Measurements from ENCODE around the gene EFNA1. TPM values are rescaled to one million over a fixed set of nuclear protein-coding genes. Genes with fewer than 3 reads are reported as not detected.

Gene EFNA1
- polyA plus RNA-seq, 1 of the 3 experiments (the other 2 are of a cell fraction), result 14.4 TPM

DNA sequence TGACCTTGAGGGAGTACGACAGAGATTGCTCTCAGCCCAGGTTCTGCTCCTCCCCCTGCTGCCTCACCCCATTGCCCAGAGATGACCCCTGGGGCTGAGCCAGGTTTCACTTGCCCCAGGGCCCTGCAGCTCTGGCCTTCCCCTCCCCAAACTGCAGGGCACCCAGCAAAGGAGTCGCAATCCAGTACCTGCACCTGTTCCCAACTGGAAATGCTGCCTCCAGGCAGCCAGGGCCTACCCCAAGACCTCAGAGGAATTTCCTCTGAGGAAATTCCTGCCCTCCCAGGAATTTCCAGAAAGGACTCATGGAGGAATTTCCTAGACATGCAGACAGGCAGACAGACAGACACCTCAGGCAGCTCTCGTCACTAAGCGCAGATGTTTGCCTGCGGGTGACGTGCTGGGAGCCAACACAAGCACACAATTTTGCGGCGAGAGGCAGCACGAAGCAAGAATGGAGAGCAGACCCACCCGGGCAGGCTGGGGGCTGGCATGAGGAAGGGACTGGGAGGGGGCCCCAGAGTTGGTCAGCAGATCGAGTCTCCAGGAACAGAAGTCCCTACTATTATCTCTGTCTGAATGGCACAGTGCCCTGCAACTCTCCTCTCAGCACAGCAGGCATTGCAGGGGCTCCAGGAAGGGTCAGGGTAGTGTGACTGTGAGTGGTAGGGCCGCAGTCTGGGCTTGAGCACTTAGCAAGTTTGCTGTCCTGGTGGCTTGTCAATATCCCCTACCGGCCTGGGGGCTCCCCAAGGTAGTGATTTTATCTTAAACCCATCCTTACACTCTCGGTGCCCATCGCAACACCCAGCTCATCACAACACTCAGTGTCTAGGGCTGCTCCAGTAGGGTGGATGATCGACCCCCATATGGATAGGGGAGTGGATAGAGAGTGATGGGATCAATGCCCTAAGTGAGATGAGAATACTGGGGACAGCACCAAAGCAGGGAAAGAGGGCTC is 2.9 kb upstream of the EFNA1 start:
- Histone ChIP-seq H3K36me3 (replicated peaks in 1 of 2; ENCODE audit: control insufficient read depth in 1 of 2, insufficient read depth in 2 of 2, low read length in 1 of 2) (no peaks in the 10 kb centered on the region), H3K9me2 (no peaks in the 10 kb centered on the region), H3K4me3 (ENCODE audit: low read depth in 2 of 2, low read length in 1 of 2) (no peak overlapping the region), H3K79me2 (ENCODE audit: insufficient read depth) (no peaks in the 10 kb centered on the region), H3K27me3 (ENCODE audit: insufficient read depth) (no peaks in the 10 kb centered on the region; the same call in 1 of the 2 replicates), H3F3A (replicated peaks; ENCODE audit: insufficient read depth) (no peaks in the 10 kb centered on the region), H3K9me3 (no peaks in the 10 kb centered on the region), H4K20me1 (ENCODE audit: insufficient read depth) (no peaks in the 10 kb centered on the region), H3K4me2 (no peak overlapping the region), H3K27ac (ENCODE audit: low read depth in 2 of 2, low read length in 1 of 2) (no peak overlapping the region), H3K9ac (no peak overlapping the region), H2AFZ (ENCODE audit: low read depth) (no peak overlapping the region), H3K4me1 (ENCODE audit: control insufficient read depth in 1 of 2, insufficient read depth in 2 of 2, low read depth in 1 of 2, low read length in 1 of 2) (peaks cover 14 to 36% of the 10 kb centered on the region in 2 experiments)
- 64% methylated on average over 15 of the region's 16 CpGs for WGBS (ENCODE audit: low lambda C conversion rate)
- no peak for DNase-seq
- TF ChIP-seq TEAD4 (IDR thresholded peaks at IDR 0.05; ENCODE audit: borderline replicate concordance, insufficient read depth) (0 out of 2 replicates have a peak, but pooled peaks have one; percentile 24), FOSL2 (IDR thresholded peaks at IDR 0.05; ENCODE audit: borderline replicate concordance, low read depth) (no peak)
- ChIA-PET POLR2A (no interaction called here), CTCF (interaction anchor here (1.1 to 9.7 kb wide), 8 partner anchors 10 to 82 kb away, joined by 3 to 67 read pairs (median 6); partner anchors contain the start of gene KRTCAP2)

DNA sequence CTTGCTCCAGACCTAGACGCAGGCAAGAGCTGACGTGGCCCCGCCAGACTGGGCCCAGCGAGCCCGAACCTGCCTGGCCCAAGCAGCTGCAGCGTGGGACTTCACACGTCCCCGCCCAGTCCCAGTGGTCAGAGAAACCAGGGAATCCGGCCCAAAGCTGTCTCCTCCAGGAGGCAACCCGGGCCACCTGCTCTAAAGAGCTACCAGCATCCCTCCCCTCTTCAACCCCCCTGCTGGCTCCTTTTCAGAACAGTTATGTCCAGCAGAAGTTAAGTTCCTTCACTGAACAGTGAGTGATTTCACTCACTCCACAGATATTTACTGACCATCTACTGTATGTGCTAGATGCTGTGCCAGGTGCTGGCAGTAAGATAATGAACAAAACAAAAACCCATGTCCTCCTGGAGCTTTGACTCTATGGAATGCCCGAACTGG is 2.1 kb upstream of the EFNA1 start:
- POLR2A ChIA-PET, result no interaction called here
- Histone ChIP-seq H3K9ac (no peak overlapping the region), H3K79me2 (ENCODE audit: insufficient read depth) (no peaks in the 10 kb centered on the region), H3K9me3 (no peaks in the 10 kb centered on the region), H3K27ac (ENCODE audit: low read depth in 2 of 2, low read length in 1 of 2) (no peak overlapping the region), H4K20me1 (ENCODE audit: insufficient read depth) (no peaks in the 10 kb centered on the region), H3K4me3 (ENCODE audit: low read depth in 2 of 2, low read length in 1 of 2) (no peak overlapping the region), H3K4me2 (no peak overlapping the region), H3K27me3 (ENCODE audit: insufficient read depth) (no peaks in the 10 kb centered on the region; the same call in 1 of the 2 replicates), H3K9me2 (no peaks in the 10 kb centered on the region), H2AFZ (ENCODE audit: low read depth) (no peak overlapping the region), H3F3A (replicated peaks; ENCODE audit: insufficient read depth) (no peaks in the 10 kb centered on the region), H3K4me1 (ENCODE audit: control insufficient read depth in 1 of 2, insufficient read depth in 2 of 2, low read depth in 1 of 2, low read length in 1 of 2) (peaks cover 19 to 43% of the 10 kb centered on the region in 2 experiments), H3K36me3 (replicated peaks in 1 of 2; ENCODE audit: control insufficient read depth in 1 of 2, insufficient read depth in 2 of 2, low read length in 1 of 2) (no peaks in the 10 kb centered on the region)
- CTCF ChIA-PET, result interaction anchor here (1.0 to 9.7 kb wide), 8 partner anchors 11 to 82 kb away, joined by 3 to 67 read pairs (median 5); partner anchors contain the start of gene KRTCAP2
- no peak for DNase-seq
- TF ChIP-seq, protein P1, sequence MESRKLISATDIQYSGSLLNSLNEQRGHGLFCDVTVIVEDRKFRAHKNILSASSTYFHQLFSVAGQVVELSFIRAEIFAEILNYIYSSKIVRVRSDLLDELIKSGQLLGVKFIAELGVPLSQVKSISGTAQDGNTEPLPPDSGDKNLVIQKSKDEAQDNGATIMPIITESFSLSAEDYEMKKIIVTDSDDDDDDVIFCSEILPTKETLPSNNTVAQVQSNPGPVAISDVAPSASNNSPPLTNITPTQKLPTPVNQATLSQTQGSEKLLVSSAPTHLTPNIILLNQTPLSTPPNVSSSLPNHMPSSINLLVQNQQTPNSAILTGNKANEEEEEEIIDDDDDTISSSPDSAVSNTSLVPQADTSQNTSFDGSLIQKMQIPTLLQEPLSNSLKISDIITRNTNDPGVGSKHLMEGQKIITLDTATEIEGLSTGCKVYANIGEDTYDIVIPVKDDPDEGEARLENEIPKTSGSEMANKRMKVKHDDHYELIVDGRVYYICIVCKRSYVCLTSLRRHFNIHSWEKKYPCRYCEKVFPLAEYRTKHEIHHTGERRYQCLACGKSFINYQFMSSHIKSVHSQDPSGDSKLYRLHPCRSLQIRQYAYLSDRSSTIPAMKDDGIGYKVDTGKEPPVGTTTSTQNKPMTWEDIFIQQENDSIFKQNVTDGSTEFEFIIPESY (IDR thresholded peaks at IDR 0.05; ENCODE audit: borderline replicate concordance, low read depth), result no peak
- TF ChIP-seq RXRA (IDR thresholded peaks at IDR 0.05; ENCODE audit: borderline replicate concordance, low read depth), result no peak
- TF ChIP-seq FOXJ3 (CRISPR knock-in tag; IDR thresholded peaks at IDR 0.05), result no peak
- no peak for TF ChIP-seq NFIC (IDR thresholded peaks at IDR 0.05; ENCODE audit: borderline replicate concordance)
- TF ChIP-seq, protein P2, sequence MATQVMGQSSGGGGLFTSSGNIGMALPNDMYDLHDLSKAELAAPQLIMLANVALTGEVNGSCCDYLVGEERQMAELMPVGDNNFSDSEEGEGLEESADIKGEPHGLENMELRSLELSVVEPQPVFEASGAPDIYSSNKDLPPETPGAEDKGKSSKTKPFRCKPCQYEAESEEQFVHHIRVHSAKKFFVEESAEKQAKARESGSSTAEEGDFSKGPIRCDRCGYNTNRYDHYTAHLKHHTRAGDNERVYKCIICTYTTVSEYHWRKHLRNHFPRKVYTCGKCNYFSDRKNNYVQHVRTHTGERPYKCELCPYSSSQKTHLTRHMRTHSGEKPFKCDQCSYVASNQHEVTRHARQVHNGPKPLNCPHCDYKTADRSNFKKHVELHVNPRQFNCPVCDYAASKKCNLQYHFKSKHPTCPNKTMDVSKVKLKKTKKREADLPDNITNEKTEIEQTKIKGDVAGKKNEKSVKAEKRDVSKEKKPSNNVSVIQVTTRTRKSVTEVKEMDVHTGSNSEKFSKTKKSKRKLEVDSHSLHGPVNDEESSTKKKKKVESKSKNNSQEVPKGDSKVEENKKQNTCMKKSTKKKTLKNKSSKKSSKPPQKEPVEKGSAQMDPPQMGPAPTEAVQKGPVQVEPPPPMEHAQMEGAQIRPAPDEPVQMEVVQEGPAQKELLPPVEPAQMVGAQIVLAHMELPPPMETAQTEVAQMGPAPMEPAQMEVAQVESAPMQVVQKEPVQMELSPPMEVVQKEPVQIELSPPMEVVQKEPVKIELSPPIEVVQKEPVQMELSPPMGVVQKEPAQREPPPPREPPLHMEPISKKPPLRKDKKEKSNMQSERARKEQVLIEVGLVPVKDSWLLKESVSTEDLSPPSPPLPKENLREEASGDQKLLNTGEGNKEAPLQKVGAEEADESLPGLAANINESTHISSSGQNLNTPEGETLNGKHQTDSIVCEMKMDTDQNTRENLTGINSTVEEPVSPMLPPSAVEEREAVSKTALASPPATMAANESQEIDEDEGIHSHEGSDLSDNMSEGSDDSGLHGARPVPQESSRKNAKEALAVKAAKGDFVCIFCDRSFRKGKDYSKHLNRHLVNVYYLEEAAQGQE (IDR thresholded peaks at IDR 0.05; ENCODE audit: low read depth, low read length), result no peak
- no peak for TF ChIP-seq MEF2A (IDR thresholded peaks at IDR 0.05; ENCODE audit: borderline replicate concordance, low read depth)
- no peak for TF ChIP-seq GATA2 (CRISPR knock-in tag; IDR thresholded peaks at IDR 0.05)
- TF ChIP-seq, protein P3, sequence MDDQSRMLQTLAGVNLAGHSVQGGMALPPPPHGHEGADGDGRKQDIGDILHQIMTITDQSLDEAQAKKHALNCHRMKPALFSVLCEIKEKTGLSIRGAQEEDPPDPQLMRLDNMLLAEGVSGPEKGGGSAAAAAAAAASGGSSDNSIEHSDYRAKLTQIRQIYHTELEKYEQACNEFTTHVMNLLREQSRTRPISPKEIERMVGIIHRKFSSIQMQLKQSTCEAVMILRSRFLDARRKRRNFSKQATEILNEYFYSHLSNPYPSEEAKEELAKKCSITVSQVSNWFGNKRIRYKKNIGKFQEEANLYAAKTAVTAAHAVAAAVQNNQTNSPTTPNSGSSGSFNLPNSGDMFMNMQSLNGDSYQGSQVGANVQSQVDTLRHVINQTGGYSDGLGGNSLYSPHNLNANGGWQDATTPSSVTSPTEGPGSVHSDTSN (IDR thresholded peaks at IDR 0.05), result no peak
- no peak for TF ChIP-seq JUND (IDR thresholded peaks at IDR 0.05)
- no peak for TF ChIP-seq POLR2AphosphoS5 (IDR thresholded peaks at IDR 0.05; ENCODE audit: low read depth, low read length)
- TF ChIP-seq, protein P4, sequence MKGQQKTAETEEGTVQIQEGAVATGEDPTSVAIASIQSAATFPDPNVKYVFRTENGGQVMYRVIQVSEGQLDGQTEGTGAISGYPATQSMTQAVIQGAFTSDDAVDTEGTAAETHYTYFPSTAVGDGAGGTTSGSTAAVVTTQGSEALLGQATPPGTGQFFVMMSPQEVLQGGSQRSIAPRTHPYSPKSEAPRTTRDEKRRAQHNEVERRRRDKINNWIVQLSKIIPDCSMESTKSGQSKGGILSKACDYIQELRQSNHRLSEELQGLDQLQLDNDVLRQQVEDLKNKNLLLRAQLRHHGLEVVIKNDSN (IDR thresholded peaks at IDR 0.05; ENCODE audit: borderline replicate concordance, low read depth), result no peak
- WGBS (ENCODE audit: low lambda C conversion rate), result 92% methylated on average over 3 of the region's 11 CpGs

Measured in SK-N-SH (cell line).